Endometrial microvascular endothelial cells (primary cell): ENCODE data around the gene HYCC2. TPM values are rescaled to one million over a fixed set of nuclear protein-coding genes. Genes with fewer than 3 reads are reported as not detected.

Experiments used
- in situ Hi-C: cut with HindIII; loops from 2 replicates; pipeline ENCODE4 v1.10.0; 2017; ENCODE audit warnings: low sequenced_read_pairs, low pct_unique_long_range_greater_than_20kb; ENCODE audit errors: inconsistent ontology term
- total RNA-seq: library from RNA; depleted of rRNA; stranded (reverse); fragments of >200 nt; gene quantifications from one replicate; pipeline ENCODE4 v1.2.3, GENCODE V29; 2015; ENCODE audit errors: inconsistent ontology term

The HYCC2 gene
- total RNA-seq, result 7.3 TPM

GRCh38 chr2:201071479-201072200, at the start of gene HYCC2, which contains the start of gene NDUFB3:
Gene HYCC2, minus strand, starts transcription at chr2:201071671. Its CDS starts 47,662 bp downstream, at chr2:201024009.
Gene NDUFB3, plus strand, starts transcription at chr2:201072001. Its CDS starts 6,882 bp downstream, at chr2:201078883.
- in situ Hi-C loops, result no loop called here

GRCh38 chr2:201118961-201119854, 47.7 kb upstream of the HYCC2 start:
- in situ Hi-C loops, result loop anchor here (5.0 kb wide), 1 partner anchor 33 kb away; no protein-coding TSS in a partner anchor

DNA sequence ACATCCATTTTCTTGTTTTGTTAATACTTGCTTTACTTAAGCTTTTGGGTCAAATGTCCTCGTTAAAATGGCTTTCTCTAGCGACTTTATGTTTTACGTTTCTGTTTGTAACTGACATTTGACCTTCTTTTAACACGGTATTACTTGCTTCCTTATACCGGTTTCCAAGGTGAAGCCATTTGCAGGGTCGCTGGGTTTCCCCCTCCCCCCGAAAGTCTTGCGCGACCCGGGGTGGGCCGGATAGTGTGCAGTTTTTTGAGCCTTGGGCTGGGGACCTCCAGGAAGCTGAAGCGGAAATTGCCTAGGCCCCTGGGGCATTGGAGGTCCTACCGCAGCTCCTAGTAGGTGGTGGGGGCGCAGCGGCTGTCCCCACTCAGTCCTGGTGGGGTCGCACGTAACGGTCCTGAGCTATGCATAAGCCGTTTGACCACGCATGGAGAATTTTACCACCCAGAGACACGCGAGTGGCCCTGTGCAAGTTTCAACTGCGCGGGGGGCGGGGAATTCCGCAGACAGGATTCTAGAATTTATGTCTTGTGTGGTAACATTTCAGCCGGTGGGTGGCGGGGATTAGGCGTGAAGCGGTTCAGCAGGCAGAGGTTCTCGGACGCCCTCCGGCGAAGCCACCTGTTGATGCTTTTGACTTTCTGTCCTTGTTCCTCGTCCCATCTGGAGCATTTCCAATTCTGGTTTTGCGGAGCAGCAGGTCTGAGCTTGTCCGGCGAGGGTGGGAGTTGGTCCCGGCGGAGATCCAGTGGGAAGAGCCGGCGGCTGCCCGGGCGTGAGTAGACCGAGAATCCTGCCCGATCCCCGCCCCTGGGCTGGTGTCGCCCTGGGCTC, 46.9 kb upstream of the HYCC2 start:
- in situ Hi-C loops, result loop anchor here (5.0 kb wide), 1 partner anchor 34 kb away; no protein-coding TSS in a partner anchor

DNA sequence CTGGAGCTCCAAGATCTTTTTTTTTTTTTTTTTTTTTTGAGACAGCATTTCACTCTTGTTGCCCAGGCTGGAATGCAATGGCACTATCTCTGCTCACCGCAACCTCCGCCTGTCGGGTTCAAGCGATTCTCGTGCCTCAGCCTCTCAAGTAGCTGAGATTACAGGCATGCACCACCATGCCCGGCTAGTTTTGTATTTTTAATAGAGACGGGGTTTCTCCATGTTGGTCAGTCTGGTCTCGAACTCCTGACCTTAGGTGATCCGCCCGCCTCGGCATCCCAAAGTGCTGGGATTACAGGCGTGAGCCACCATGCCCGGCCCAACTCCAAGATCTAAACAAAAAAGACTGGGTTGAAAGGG, 46.2 kb upstream of the HYCC2 start:
- in situ Hi-C loops, result loop anchor here (5.0 kb wide), 1 partner anchor 35 kb away; no protein-coding TSS in a partner anchor

DNA sequence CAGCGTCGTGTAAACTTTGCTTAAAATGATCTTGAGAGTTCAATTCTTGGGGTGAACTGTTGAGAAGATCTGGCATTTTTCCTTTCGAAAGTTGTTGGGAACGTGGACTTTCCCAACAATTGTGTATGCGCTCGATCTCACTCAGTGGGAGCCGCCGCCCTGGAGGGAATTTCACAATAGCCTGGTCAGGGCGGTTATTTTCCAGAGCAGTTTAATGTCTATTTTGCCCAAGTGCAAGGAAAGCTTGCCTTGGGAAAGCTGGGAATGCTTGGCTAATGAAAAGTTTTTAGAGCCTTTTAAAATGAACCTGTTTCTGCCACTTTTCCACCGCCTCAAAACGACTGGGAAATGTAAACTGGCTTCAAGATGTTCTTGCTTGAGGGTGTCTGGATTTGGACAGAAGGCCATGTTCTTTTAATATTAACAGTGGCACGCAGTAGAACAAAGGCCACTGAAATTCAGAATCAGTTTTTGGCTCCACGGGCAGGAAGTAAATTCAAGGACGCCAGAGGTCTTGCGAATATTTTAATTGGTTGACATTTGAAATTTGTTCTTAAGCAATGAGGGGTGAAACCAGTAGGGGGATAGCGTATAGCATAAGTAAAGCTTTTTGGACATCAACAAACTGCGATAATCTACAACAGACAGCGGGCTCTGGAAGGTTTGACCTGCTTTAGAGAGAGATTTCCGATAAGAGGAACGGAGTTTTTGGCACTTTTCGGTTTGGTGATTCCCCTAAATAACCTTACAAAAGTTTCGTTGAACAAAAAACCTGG, 45.7 kb upstream of the HYCC2 start:
- in situ Hi-C loops, result loop anchor here (5.0 kb wide), 1 partner anchor 35 kb away; no protein-coding TSS in a partner anchor

GRCh38 chr2:201116115-201116958, 44.9 kb upstream of the HYCC2 start, which contains the start of gene CFLAR:
Gene CFLAR, plus strand, starts transcription at chr2:201116164. Its CDS starts 13,702 bp downstream, at chr2:201129866.
- in situ Hi-C loops, result loop anchor here (5.0 kb wide), 1 partner anchor 36 kb away; no protein-coding TSS in a partner anchor

- in situ Hi-C loops, result loop anchor here (5.0 kb wide), 1 partner anchor 37 kb away; no protein-coding TSS in a partner anchor
Measured at GRCh38 chr2:201114846-201115245, 43.4 kb upstream of the HYCC2 start.

GRCh38 chr2:201114350-201114749, 42.9 kb upstream of the HYCC2 start:
- in situ Hi-C loops, result no loop called here

DNA sequence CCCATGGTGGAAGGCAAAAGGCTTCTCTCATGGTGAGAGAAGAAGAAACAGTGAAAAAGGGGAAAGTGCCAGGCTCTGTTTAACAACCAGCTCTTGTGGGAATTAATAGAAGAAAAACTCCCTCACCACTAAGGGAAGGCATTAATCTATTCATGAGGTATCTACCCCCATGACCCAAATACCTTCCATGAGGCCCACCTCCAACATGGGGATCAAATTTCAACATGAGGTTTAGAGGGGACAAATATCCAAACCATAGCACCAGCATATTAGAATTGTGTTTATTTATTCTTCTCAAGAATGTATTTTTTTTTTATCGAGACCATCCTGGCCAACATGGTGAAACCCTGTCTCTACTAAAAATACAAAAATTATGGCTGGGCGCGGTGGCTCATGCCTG, 39.6 kb upstream of the HYCC2 start:
- in situ Hi-C loops, result no loop called here

- in situ Hi-C loops, result no loop called here
Measured at GRCh38 chr2:201110615-201111014, 39.1 kb upstream of the HYCC2 start.

- in situ Hi-C loops, result no loop called here
Measured at GRCh38 chr2:201109186-201109585, 37.7 kb upstream of the HYCC2 start.

DNA sequence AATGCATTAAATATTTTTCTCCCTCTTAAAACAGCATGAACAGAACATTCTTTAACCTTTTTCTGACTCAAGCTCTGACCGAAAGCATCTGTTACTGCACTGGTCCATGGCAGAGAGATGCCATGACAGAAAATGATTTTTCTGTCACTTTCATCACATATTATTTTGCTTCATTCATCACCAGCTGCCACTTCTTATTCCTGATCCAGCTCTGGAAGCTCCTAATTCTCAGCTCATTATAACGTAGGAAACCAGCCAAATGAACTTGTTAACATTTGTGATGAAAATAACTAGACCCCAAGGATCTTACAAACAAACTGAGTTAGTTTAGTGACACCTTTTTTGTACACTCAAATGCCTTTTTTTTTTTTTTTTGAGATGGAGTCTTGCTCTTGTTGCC, 36.9 kb upstream of the HYCC2 start:
- in situ Hi-C loops, result no loop called here

GRCh38 chr2:201107624-201108023, 36.2 kb upstream of the HYCC2 start:
- in situ Hi-C loops, result no loop called here

- in situ Hi-C loops, result no loop called here
Measured at GRCh38 chr2:201105759-201106158, 34.3 kb upstream of the HYCC2 start.

DNA sequence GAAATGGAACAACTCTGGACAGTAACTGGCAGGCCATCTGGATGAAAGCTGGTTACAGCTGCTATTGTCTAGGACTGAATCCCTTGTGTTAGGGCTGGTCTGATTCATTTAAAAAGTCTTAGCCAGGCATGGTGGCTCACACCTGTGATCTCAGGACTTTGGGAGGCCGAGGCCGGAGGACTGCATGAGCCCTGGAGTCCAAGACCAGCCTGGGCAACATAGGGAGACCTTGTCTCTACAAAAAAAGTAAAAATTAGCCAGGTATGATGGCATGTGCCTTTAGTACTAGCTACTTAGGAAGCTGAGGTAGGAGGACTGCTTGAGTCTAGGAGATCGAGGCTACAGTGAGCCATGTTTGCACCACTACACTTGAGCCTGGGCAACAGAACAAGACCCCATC, 29.0 kb upstream of the HYCC2 start:
- in situ Hi-C loops, result no loop called here

- in situ Hi-C loops, result no loop called here
Measured at GRCh38 chr2:201093573-201093972, 22.1 kb upstream of the HYCC2 start.

GRCh38 chr2:201090574-201090973, 19.1 kb upstream of the HYCC2 start:
- in situ Hi-C loops, result no loop called here
